Mammary epithelial cell (primary cell): ENCODE results near the gene RANBP1.

Source experiments
- CTCF ChIP-seq, 2 donors: IDR thresholded peaks in 1 of 2; conservative IDR thresholded peaks in 1 of 2; 2 replicates each; pipeline ENCODE4 v1.5.1; 2011 to 2012; ENCODE audit warnings: inconsistent platforms in 2 of 2, low read length in 2 of 2, mild to moderate bottlenecking in 2 of 2, control low read depth in 1 of 2, low read depth in 1 of 2; ENCODE audit not compliant: insufficient read depth in 1 of 2; ENCODE audit errors: extremely low read depth in 1 of 2
- EZH2 ChIP-seq: IDR thresholded peaks from 2 replicates; pipeline ENCODE4 v1.6.1; 2012; ENCODE audit warnings: low read length, inconsistent platforms, borderline replicate concordance

- TF ChIP-seq EZH2 (no peak), CTCF (conservative IDR thresholded peaks at IDR 0.05 in 1 of 2, IDR thresholded peaks at IDR 0.05 in 1 of 2; ENCODE audit: extremely low read depth in 1 of 2, insufficient read depth in 1 of 2, low read depth in 1 of 2, low read length in 2 of 2) (no peak)
Measured at GRCh38 chr22:20108757-20109230, 7.1 kb upstream of the RANBP1 start.
